Endodermal cell (in vitro differentiated cells): ENCODE measurements around the gene RPH3AL. TPM values are rescaled to one million over a fixed set of nuclear protein-coding genes. Genes with fewer than 3 reads are reported as not detected.

Experiments
- DNase-seq: peaks from one replicate; pipeline ENCODE4 v3.0.0-alpha.2; 2017
- H3K27ac ChIP-seq: 2 replicates; pipeline ENCODE4 v1.5.1; 2013; ENCODE audit warnings: mild to moderate bottlenecking, low read depth, low read length, moderate library complexity
- H3K27me3 ChIP-seq: 2 replicates; pipeline ENCODE4 v1.6.1; 2013; ENCODE audit warnings: mild to moderate bottlenecking, low read length, moderate library complexity; ENCODE audit not compliant: insufficient read depth, control insufficient read depth, poor library complexity, severe bottlenecking
- H3K36me3 ChIP-seq: 2 replicates; pipeline ENCODE4 v1.7.0; 2013; ENCODE audit warnings: mild to moderate bottlenecking, low read length, moderate library complexity; ENCODE audit not compliant: control insufficient read depth, insufficient read depth
- H3K4me1 ChIP-seq: one replicate; pipeline ENCODE4 v1.7.0; 2013; ENCODE audit warnings: low read length; ENCODE audit not compliant: control insufficient read depth, insufficient read depth
- H3K4me3 ChIP-seq: 2 replicates; pipeline ENCODE4 v1.5.1; 2013; ENCODE audit warnings: mild to moderate bottlenecking, low read length, moderate library complexity
- H3K9ac ChIP-seq: 2 replicates; pipeline ENCODE4 v1.6.1; 2013; ENCODE audit warnings: mild to moderate bottlenecking, low read length, moderate library complexity; ENCODE audit not compliant: poor library complexity, severe bottlenecking; ENCODE audit errors: extremely low read depth
- H3K9me3 ChIP-seq: 2 replicates; pipeline ENCODE4 v1.6.1; 2013; ENCODE audit warnings: mild to moderate bottlenecking, low read length, moderate library complexity; ENCODE audit not compliant: control insufficient read depth
- H3K27ac Mint-ChIP-seq: 2 replicates; pipeline ENCODE4 v1.8.0; 2020; ENCODE audit warnings: mixed read lengths
- H3K27me3 Mint-ChIP-seq: 2 replicates; pipeline ENCODE4 v1.8.0; 2021; ENCODE audit warnings: mild to moderate bottlenecking, mixed read lengths; ENCODE audit not compliant: insufficient read depth
- H3K36me3 Mint-ChIP-seq: 2 replicates; pipeline ENCODE4 v1.8.0; 2020; ENCODE audit warnings: low read depth, mixed read lengths
- H3K4me1 Mint-ChIP-seq: 2 replicates; pipeline ENCODE4 v1.8.0; 2020; ENCODE audit warnings: mixed read lengths
- H3K4me3 Mint-ChIP-seq: 2 replicates; pipeline ENCODE4 v1.8.0; 2020; ENCODE audit warnings: mild to moderate bottlenecking, moderate library complexity, mixed read lengths
- H3K9me3 Mint-ChIP-seq: 2 replicates; pipeline ENCODE4 v1.8.0; 2020; ENCODE audit warnings: mild to moderate bottlenecking, mixed read lengths
- CTCF ChIP-seq: fragments of 200-600 bp; sonication (generic); conservative IDR thresholded peaks from 2 replicates; pipeline ENCODE4 v1.5.0; 2021; ENCODE audit warnings: antibody characterized with exemption, mild to moderate bottlenecking
- WGBS, 2 experiments: methylation state at CpG; one replicate each; pipeline versions ENCODE4 v1.1.5 to v1.1.7; 2013; ENCODE audit warnings: missing lambda C conversion rate in 2 of 2, mixed read lengths in 1 of 2; ENCODE audit not compliant: insufficient coverage in 1 of 2, insufficient read length in 1 of 2; 5-methylcytosine and 5-hydroxymethylcytosine counted together
- total RNA-seq, 2 donors: library from RNA; stranded (reverse); fragmentation: NEBNext Ultra II Directional in 1 of 2; extraction: Animal tissue kit (Norgen Biotek cat#: 25700) in 1 of 2; gene quantifications; 2 replicates in 1 of 2; 3 replicates in 1 of 2; pipeline ENCODE4 v1.2.1, GENCODE V29; 2021

The RPH3AL gene
- total RNA-seq, 2 donors from 2014 or later = 14.7 to 16.9 TPM

- no peak overlapping the region for H3K27ac Mint-ChIP-seq
- H3K27me3 Mint-ChIP-seq = no peaks in the 10 kb centered on the region
- H3K9me3 ChIP-seq = no peaks in the 10 kb centered on the region
- H3K4me3 Mint-ChIP-seq = no peak overlapping the region
- H3K36me3 ChIP-seq = no peaks in the 10 kb centered on the region
- H3K36me3 Mint-ChIP-seq = peaks cover 6% of the 10 kb centered on the region
- H3K9ac ChIP-seq = no peak overlapping the region
- no peak overlapping the region for H3K27ac ChIP-seq
- TF ChIP-seq CTCF = no peak
- no peaks in the 10 kb centered on the region for H3K27me3 ChIP-seq
- WGBS, 2 experiments = 88 to 95% methylated on average over 8 to 11 of the region's 11 CpGs
- no peak overlapping the region for H3K4me3 ChIP-seq
- no peaks in the 10 kb centered on the region for H3K9me3 Mint-ChIP-seq
- DNase-seq = peak; percentile 38
- H3K4me1 Mint-ChIP-seq = peaks cover 28% of the 10 kb centered on the region
- no peaks in the 10 kb centered on the region for H3K4me1 ChIP-seq
Observed at GRCh38 chr17:332023-332422, 20.6 kb downstream of the RPH3AL start.

GRCh38 chr17:330993-331701 lies 21.5 kb downstream of the RPH3AL start:
- no peaks in the 10 kb centered on the region for H3K27me3 Mint-ChIP-seq
- Histone ChIP-seq H3K27me3 (no peaks in the 10 kb centered on the region), H3K36me3 (no peaks in the 10 kb centered on the region), H3K4me1 (no peaks in the 10 kb centered on the region), H3K9me3 (no peaks in the 10 kb centered on the region), H3K9ac (no peak overlapping the region), H3K4me3 (no peak overlapping the region), H3K27ac (no peak overlapping the region)
- H3K9me3 Mint-ChIP-seq = no peaks in the 10 kb centered on the region
- no peak for TF ChIP-seq CTCF
- H3K36me3 Mint-ChIP-seq = peaks cover 7% of the 10 kb centered on the region
- peak; percentile 45 for DNase-seq
- 83 to 89% methylated on average over 18 to 26 of the region's 26 CpGs for WGBS, 2 experiments
- peaks cover 21% of the 10 kb centered on the region for H3K4me1 Mint-ChIP-seq
- H3K4me3 Mint-ChIP-seq = no peak overlapping the region
- H3K27ac Mint-ChIP-seq = no peak overlapping the region

- peaks cover 7% of the 10 kb centered on the region for H3K36me3 Mint-ChIP-seq
- no peak overlapping the region for H3K27ac Mint-ChIP-seq
- H3K27me3 ChIP-seq = no peaks in the 10 kb centered on the region
- no peak for TF ChIP-seq CTCF
- no peak overlapping the region for H3K9ac ChIP-seq
- no peak for DNase-seq
- no peaks in the 10 kb centered on the region for H3K27me3 Mint-ChIP-seq
- no peaks in the 10 kb centered on the region for H3K36me3 ChIP-seq
- WGBS, 2 experiments = 93 to 100% methylated on average over 1 to 8 of the region's 8 CpGs
- no peaks in the 10 kb centered on the region for H3K9me3 Mint-ChIP-seq
- no peaks in the 10 kb centered on the region for H3K9me3 ChIP-seq
- no peak overlapping the region for H3K4me3 Mint-ChIP-seq
- peaks cover 8% of the 10 kb centered on the region for H3K4me1 Mint-ChIP-seq
- no peaks in the 10 kb centered on the region for H3K4me1 ChIP-seq
- no peak overlapping the region for H3K27ac ChIP-seq
- H3K4me3 ChIP-seq = no peak overlapping the region
Observed at GRCh38 chr17:329784-330420, 22.7 kb downstream of the RPH3AL start.
